K562 (cell line): ENCODE data around the gene AKAP13. TPM values are rescaled to one million over a fixed set of nuclear protein-coding genes. Genes with fewer than 3 reads are reported as not detected.

ENCODE experiments used
- ATAC-seq: fragments of 200-7000 bp; cut with Tn5 transposase; 3 replicates; pipeline ENCODE4 v1.9.1; 2020; ENCODE audit warnings: moderate library complexity
- BruUV-seq: library from RNA; stranded (reverse); fragments of 400-500 nt; replicated peaks from 2 replicates; lab custom pipeline; 2021; lab: Mats Ljungman, UMichigan
- CTCF ChIA-PET: fragments of 300-600 bp; formaldehyde crosslinking; extraction: SDS; loops from one replicate; lab custom pipeline; 2021; ENCODE audit warnings: low intra/inter-chr PET ratio; lab: Yijun Ruan, JAX
- POLR2A ChIA-PET: fragments of 300-600, 350-650 bp; sonication (Branson Sonifier 250); formaldehyde crosslinking; extraction: SDS; loops from one replicate; lab custom pipeline; 2021; ENCODE audit warnings: antibody characterized with exemption, inconsistent platforms; lab: Yijun Ruan, JAX
- DNase-seq, 4 experiments: peaks; one replicate each; pipeline versions ENCODE4 v3.0.0 to v3.0.0-alpha.2; 2011 to 2018; ENCODE audit warnings: low spot score in 3 of 4, mixed read lengths in 3 of 4; ENCODE audit errors: extremely low read depth in 1 of 4
- FAIRE-seq: peaks from 2 replicates; lab custom pipeline; 2011; peaks lifted over from hg19 to GRCh38; lab: Jason Lieb, UNC
- H2AFZ ChIP-seq: 2 replicates; pipeline ENCODE4 v1.6.0; 2011; ENCODE audit warnings: low read depth, low read length, control low read depth, inconsistent platforms
- H3K27ac ChIP-seq: fragments of 200-600 bp; 3 replicates; pipeline ENCODE4 v1.8.0; 2011; ENCODE audit warnings: low read depth, mild to moderate bottlenecking, control low read depth, inconsistent platforms, low read length, moderate library complexity, mixed read lengths; ENCODE audit errors: extremely low read depth
- H3K27me3 ChIP-seq, 2 experiments: fragments of 300-600 bp in 1 of 2; 2 replicates in 1 of 2; 3 replicates in 1 of 2; pipeline versions ENCODE4 v1.6.0 to v1.8.0; 2011; ENCODE audit warnings: inconsistent platforms in 2 of 2, low read length in 2 of 2, mild to moderate bottlenecking in 1 of 2, mixed read lengths in 1 of 2, moderate library complexity in 1 of 2; ENCODE audit not compliant: control insufficient read depth in 2 of 2, insufficient read depth in 2 of 2
- H3K36me3 ChIP-seq: fragments of 300-600 bp; 3 replicates; pipeline ENCODE4 v1.8.0; 2011; ENCODE audit warnings: mild to moderate bottlenecking, low read length, inconsistent platforms; ENCODE audit not compliant: control insufficient read depth, insufficient read depth
- H3K4me1 ChIP-seq, 2 experiments: fragments of 200-600 bp in 1 of 2; replicated peaks in 1 of 2; 2 replicates in 1 of 2; 3 replicates in 1 of 2; pipeline versions ENCODE4 v1.5.1 to v1.8.0; 2011; ENCODE audit warnings: inconsistent platforms in 2 of 2, low read length in 2 of 2, mild to moderate bottlenecking in 1 of 2, mixed read lengths in 1 of 2, moderate library complexity in 1 of 2; ENCODE audit not compliant: control insufficient read depth in 2 of 2, insufficient read depth in 2 of 2
- H3K4me2 ChIP-seq: 2 replicates; pipeline ENCODE4 v1.6.1; 2011; ENCODE audit warnings: low read length, control low read depth, inconsistent platforms, mixed read lengths; ENCODE audit not compliant: insufficient read depth
- H3K4me3 ChIP-seq: fragments of 200-600 bp; sonication (generic), shearing (Covaris generic); 2 replicates; pipeline ENCODE4 v1.5.1; 2016; ENCODE audit warnings: control low read depth, inconsistent platforms
- H3K79me2 ChIP-seq: fragments of 200-600 bp; 3 replicates; pipeline ENCODE4 v1.8.0; 2011; ENCODE audit warnings: low read length, inconsistent platforms; ENCODE audit not compliant: control insufficient read depth, insufficient read depth
- H3K9ac ChIP-seq, 2 experiments: 2 replicates each; pipeline versions ENCODE4 v1.6.0 to v1.6.1; 2011; ENCODE audit warnings: low read depth in 2 of 2, low read length in 2 of 2, control low read depth in 1 of 2, inconsistent platforms in 1 of 2, mild to moderate bottlenecking in 1 of 2, mixed read lengths in 1 of 2; ENCODE audit not compliant: insufficient read depth in 1 of 2
- H3K9me1 ChIP-seq: one replicate; pipeline ENCODE4 v1.6.0; 2011; ENCODE audit warnings: inconsistent platforms, mild to moderate bottlenecking, low read length, moderate library complexity; ENCODE audit not compliant: control insufficient read depth, insufficient read depth
- H3K9me3 ChIP-seq: replicated peaks from 2 replicates; pipeline ENCODE4 v1.5.1; 2011; ENCODE audit warnings: low read depth, low read length, inconsistent platforms; ENCODE audit not compliant: control insufficient read depth, insufficient read depth
- H4K20me1 ChIP-seq: replicated peaks from 2 replicates; pipeline ENCODE4 v1.6.1; 2011; ENCODE audit warnings: low read length, inconsistent platforms, mixed read lengths; ENCODE audit not compliant: control insufficient read depth, insufficient read depth
- AFF1 ChIP-seq, 2 experiments: fragments of 450-650 bp; IDR thresholded peaks; 2 replicates each; pipeline ENCODE4 v1.6.1; 2018; ENCODE audit warnings: mild to moderate bottlenecking in 2 of 2, low read depth in 1 of 2; ENCODE audit not compliant: partially characterized antibody in 2 of 2
- ARHGAP35 ChIP-seq: fragments of 450-650 bp; IDR thresholded peaks from 2 replicates; pipeline ENCODE4 v1.6.1; 2018; ENCODE audit not compliant: partially characterized antibody
- JUNB ChIP-seq: fragments of 450-650 bp; formaldehyde crosslinking; conservative IDR thresholded peaks from 2 replicates; pipeline ENCODE4 v1.4.0; 2020; ENCODE audit warnings: mild to moderate bottlenecking
- KDM4B ChIP-seq, 2 experiments: fragments of 450-650 bp in 1 of 2; sonication (generic) in 1 of 2; IDR thresholded peaks; 2 replicates each; pipeline ENCODE4 v1.6.1; 2016 to 2017; ENCODE audit warnings: borderline replicate concordance in 2 of 2, antibody characterized with exemption in 1 of 2, low read depth in 1 of 2, mild to moderate bottlenecking in 1 of 2
- KLF6 ChIP-seq: fragments of 250-450 bp; sonication (Bioruptor Pico); IDR thresholded peaks from 2 replicates; pipeline ENCODE4 v1.4.0; 2020; ENCODE audit warnings: mild to moderate bottlenecking, moderate library complexity, borderline replicate concordance
- NELFE ChIP-seq: IDR thresholded peaks from 2 replicates; pipeline ENCODE4 v1.6.1; 2011; ENCODE audit warnings: mild to moderate bottlenecking; ENCODE audit not compliant: insufficient read depth, insufficient read length
- PYGO2 ChIP-seq: fragments of 450-650 bp; IDR thresholded peaks from 2 replicates; pipeline ENCODE4 v1.6.1; 2016; ENCODE audit warnings: mild to moderate bottlenecking, missing genetic modification characterization, moderate library complexity, missing compliant biosample characterization
- ZEB2 ChIP-seq: fragments of 450-650 bp; IDR thresholded peaks from 2 replicates; pipeline ENCODE4 v1.6.1; 2016
- WGBS: fragments of 100-300 bp; shearing (Covaris generic); methylation state at CpG from one replicate; pipeline ENCODE4 v1.1.6; 2016; ENCODE audit warnings: low coverage, mixed read lengths; ENCODE audit not compliant: insufficient coverage; ENCODE audit errors: missing lambda C conversion rate; 5-methylcytosine and 5-hydroxymethylcytosine counted together
- in situ Hi-C: fragments of 300-500 bp; cut with MboI; formaldehyde crosslinking; loops from 4 replicates; pipeline ENCODE4 v1.15.0; 2018; ENCODE audit warnings: inconsistent platforms, mixed read lengths
- intact Hi-C: fragments of 100-400 bp; cut with micrococcal nuclease; formaldehyde crosslinking; loops from 2 replicates; pipeline ENCODE4 v1.14.2; 2022
- polyA plus RNA-seq, 8 experiments: library from polyadenylated mRNA; depleted of rRNA in 4 of 8; stranded (reverse) in 5 of 8; unstranded in 3 of 8; fragments of >200 nt; fragmentation: Nextera tagmentation in 2 of 8; fragmentation: Illumina TruSeq in 1 of 8; extraction: Ambion mirVana in 2 of 8; extraction: Trizol in 1 of 8; gene quantifications; 2 replicates each; pipeline versions ENCODE4 v1.2.1 to v1.2.3, GENCODE V29; 2011 to 2014; ENCODE audit warnings: inconsistent platforms in 1 of 8, missing spikeins in 1 of 8
- total RNA-seq, 7 experiments: library from RNA; depleted of rRNA in 6 of 7; stranded (reverse); fragments of >200 nt in 6 of 7; fragmentation: Illumina TruSeq in 2 of 7; extraction: Trizol in 2 of 7; gene quantifications; 2 replicates each; pipeline versions ENCODE4 v1.2.1 to v1.2.3, GENCODE V29; 2011 to 2021; ENCODE audit warnings: low replicate concordance in 1 of 7
- TF ChIP-seq, protein P1 (sequence below): fragments of 250-450 bp; sonication (Bioruptor Pico); IDR thresholded peaks from 2 replicates; pipeline ENCODE4 v1.8.0; 2022; ENCODE audit warnings: moderate library complexity, mild to moderate bottlenecking, inconsistent platforms

Gene AKAP13
- total and polyA plus RNA-seq, 9 of the 15 experiments (the other 6 are each of a cell fraction or from before 2014, with no cell fraction given), result 0.03 to 1.7 (median 0.42) TPM

- BruUV-seq, result no TSS peak
- Histone ChIP-seq H3K36me3 (no peaks in the 10 kb centered on the region), H3K9me3 (no peaks in the 10 kb centered on the region), H2AFZ (no peak overlapping the region), H3K9me1 (no peaks in the 10 kb centered on the region), H3K27ac (no peak overlapping the region), H3K79me2 (no peaks in the 10 kb centered on the region), H4K20me1 (0 out of 2 replicates have a peak, but pooled peaks cover 6% of the 10 kb centered on the region), H3K4me3 (no peak overlapping the region), H3K4me1 (no peaks in the 10 kb centered on the region), H3K9ac (no peak overlapping the region), H3K4me2 (no peak overlapping the region), H3K27me3 (peaks cover 7 to 33% of the 10 kb centered on the region in 2 experiments; a peak in 4 of 5 replicates)
- no peak for ATAC-seq
- 1% methylated on average over 10 of the region's 10 CpGs for WGBS
- in situ Hi-C loops, result no loop called here
- intact Hi-C loops, result no loop called here
- DNase-seq, result no peak
- POLR2A ChIA-PET, result interaction anchor here (0.5 kb wide), 1 partner anchor 18 kb away, joined by 3 read pairs; no protein-coding TSS in a partner anchor
- no peak for FAIRE-seq
- CTCF ChIA-PET, result interaction anchor here (0.7 kb wide), 1 partner anchor 20 kb away, joined by 3 read pairs; no protein-coding TSS in a partner anchor
- no peak for TF ChIP-seq ZEB2
- TF ChIP-seq JUNB (CRISPR knock-in tag), result no peak
- no peak for TF ChIP-seq AFF1 (IDR thresholded peaks at IDR 0.05; ENCODE audit: low read depth in 1 of 2, partially characterized antibody in 2 of 2)
- TF ChIP-seq KDM4B (IDR thresholded peaks at IDR 0.05; ENCODE audit: borderline replicate concordance in 2 of 2, low read depth in 1 of 2), result no peak
- TF ChIP-seq, protein P1, sequence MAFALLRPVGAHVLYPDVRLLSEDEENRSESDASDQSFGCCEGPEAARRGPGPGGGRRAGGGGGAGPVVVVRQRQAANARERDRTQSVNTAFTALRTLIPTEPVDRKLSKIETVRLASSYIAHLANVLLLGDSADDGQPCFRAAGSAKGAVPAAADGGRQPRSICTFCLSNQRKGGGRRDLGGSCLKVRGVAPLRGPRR (CRISPR knock-in tag), result no peak
- no peak for TF ChIP-seq PYGO2 (tag)
- TF ChIP-seq ARHGAP35, result no peak
- TF ChIP-seq NELFE, result no peak
- TF ChIP-seq KLF6, result no peak
Measured at GRCh38 chr15:85785887-85786780, 405.7 kb downstream of the AKAP13 start.
